GM19468 (cell line): ENCODE measurements around the gene RELT.

Source experiments
- ATAC-seq: cut with Tn5 transposase; IDR thresholded peaks from one replicate; pipeline ENCODE4 v1.9.1; 2021; ENCODE audit warnings: mild to moderate bottlenecking, moderate library complexity, moderate number of reproducible peaks; ENCODE audit not compliant: unreplicated experiment; ENCODE audit errors: extremely low read depth

RELT gene

DNA sequence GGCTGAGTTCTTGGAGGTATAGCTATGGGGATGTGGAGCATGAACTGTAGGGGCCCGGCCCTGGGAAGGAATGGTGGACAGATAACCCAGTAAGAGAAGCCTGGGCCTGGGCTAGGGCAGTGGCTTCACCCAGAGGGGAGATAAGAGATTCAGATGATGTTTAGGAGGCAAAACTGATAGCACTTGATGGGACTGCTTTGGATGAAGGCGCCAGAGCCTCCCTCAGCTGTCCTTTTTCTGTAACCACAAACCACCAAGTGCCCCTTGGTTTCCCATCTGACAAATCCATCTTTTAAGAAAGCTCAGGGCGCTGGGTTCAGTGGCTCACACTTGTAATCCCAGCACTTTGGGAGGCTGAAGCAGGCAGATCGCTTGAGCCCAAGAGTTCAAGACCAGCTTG lies 23.4 kb downstream of the RELT start:
- no peak for ATAC-seq

DNA sequence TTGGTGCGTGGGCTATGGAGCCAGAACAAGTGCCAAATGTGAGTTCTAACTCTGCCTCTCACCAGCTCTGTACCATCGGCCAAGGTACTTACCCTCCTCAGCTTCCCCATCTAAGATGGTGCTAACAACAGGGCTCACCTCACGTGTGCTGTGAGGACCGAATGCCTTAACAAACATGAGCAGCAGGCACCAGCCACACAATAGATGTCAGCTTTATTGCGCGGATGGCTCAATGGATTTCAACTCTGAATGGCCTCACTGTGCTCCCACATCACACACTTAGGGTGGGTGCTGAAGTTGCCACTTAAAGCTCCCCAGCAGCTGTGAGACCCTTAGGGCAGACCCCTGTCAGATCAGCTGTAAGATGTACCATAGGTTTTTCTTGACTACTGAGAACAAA lies 24.1 kb downstream of the RELT start:
- no peak for ATAC-seq

GRCh38 chr11:73401217-73401923 lies 25.2 kb downstream of the RELT start:
- ATAC-seq: no peak

DNA sequence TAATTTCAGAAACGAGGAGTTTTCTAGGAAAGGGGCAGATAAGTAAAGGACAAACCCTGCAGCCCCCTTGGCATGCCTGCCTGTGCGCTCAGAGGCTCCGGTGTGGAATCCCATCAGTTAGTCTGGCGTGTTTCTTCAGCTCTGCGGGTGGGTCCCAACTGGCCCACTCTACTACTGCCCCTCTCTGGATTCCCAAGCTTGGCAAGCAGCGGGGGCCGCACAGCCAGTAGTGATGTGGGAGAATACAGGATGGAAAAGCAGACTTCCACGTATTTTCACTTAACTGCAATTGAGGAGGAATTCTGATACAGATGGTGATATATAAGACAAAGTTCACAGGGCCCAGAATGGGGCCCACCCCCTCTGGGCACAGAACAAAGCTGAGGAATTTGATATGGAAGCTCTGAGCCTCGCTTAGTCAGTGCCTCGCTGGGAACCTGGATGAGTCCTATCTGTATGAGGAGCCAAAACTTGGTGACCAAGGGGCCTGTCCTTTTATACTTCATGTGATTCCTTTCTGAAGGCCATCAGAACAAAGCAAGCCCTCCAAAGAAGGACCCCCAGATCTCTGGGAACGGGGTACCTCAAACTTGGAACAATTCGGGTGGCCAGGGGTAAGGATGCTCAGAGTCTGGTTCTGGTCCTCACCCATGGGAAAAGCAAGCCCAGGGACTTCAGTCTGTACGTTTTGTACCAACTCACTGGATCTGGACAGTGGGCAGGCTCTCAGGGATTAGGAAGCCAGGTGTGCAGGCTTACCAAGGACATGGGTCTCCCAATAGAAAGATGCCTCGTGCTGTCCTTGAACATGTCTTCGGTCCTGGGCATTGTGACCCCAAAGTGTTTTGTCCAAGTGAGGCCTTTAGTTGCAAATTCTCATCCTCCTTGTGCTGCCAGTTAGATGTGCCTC lies 26.0 kb downstream of the RELT start:
- ATAC-seq: no peak

DNA sequence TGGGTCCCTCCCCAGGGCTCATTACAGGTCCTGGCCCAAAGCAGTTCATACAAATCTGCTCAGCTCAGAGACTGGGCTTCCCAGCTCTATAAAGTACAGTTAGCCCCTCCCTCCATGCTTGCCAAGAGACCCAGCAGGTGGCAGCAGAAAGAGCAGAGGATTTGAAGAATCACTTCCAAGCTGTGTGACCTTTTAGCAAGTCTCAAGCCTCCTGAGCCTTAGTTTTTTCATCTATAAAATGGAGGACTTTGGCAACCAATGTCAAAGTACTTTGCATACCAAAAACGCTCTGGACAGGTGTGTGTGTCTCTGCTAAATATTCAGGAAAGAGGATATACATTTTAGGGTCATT lies 26.6 kb downstream of the RELT start:
- no peak for ATAC-seq

- no peak for ATAC-seq
These were observed 27.3 kb downstream of the RELT start for GRCh38 chr11:73403541-73403940.

GRCh38 chr11:73404048-73404447 lies 27.8 kb downstream of the RELT start:
- no peak for ATAC-seq

GRCh38 chr11:73404506-73405145 lies 28.4 kb downstream of the RELT start:
- ATAC-seq: no peak

DNA sequence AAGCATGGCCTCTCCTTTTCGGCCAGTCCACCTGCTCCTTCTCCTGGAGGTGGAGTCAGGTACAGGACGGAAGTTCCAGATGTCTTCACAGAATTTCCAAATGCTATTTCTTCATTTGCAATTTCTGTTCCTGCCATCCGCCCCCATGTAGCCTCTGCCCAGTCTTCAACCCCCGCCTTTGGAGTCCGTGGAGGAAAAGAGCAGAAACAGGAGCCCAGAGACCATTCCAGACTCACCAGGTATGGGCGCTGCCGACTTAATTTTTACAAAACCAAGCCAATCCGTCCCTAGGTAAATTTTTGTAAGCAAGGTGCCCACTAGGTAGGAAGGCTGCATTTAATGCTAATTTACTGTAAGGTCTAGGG lies 28.9 kb downstream of the RELT start:
- ATAC-seq: no peak

GRCh38 chr11:73406131-73406530 lies 29.9 kb downstream of the RELT start:
- ATAC-seq: no peak

- no peak for ATAC-seq
These were observed 30.4 kb downstream of the RELT start for GRCh38 chr11:73406619-73407018.

DNA sequence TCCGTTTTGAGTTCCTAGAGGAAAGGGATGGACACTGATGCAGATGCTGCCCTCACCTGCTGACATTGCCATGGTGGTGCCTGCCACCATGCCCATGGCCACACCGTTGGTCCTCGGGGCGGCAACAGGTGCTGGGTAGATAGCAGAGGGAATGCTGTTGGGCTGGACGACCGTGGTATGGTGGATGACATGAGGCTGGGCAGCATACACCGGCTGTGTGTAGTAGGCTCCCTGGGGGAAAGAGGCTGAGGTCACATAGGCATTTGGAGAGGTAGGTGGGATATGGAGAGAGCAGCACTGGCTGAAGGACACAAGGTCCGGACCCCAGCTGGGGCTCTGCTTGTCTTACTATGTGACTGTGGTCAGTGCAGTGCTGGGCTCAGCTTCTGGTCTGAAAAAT lies 33.2 kb downstream of the RELT start:
- no peak for ATAC-seq

DNA sequence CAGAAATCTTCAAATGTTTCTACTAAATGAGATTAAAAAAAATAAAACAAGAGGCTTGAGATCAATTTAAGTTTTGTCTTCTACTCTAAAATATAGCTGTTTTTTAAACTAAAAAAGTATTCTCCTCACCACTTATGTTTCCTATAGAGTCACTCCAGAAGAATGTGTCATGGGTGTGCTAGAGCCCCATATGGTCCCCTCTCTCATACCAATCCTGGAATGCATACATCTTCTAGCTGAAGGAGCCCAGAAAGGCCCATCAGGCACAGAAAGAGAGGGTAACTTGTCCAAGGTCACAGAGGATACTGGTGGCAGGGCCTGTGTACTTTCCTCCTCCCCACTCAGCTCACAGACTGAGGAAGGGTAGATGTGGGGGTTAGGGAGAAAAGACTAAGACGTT lies 34.4 kb downstream of the RELT start:
- no peak for ATAC-seq

GRCh38 chr11:73411031-73411430 lies 34.8 kb downstream of the RELT start:
- no peak for ATAC-seq

GRCh38 chr11:73412308-73412707 lies 36.1 kb downstream of the RELT start:
- no peak for ATAC-seq

DNA sequence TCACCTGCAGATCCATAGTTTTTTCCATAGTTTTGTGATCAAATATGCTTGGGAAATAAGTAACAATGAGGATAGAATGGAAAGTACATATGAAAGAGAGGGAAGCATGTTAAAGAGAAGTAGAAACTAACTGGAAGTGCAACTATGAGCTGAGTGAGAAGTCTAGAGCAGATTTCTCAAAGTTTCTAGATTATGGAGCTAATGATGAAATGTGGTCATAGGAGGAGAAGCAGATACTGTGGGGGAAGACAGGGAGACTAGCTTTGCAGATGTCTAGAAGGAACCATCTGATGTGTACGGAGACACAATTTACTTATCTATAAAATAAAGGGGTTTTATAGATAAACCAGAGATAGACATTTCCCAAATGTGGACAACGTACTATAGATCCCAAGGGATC lies 37.1 kb downstream of the RELT start:
- ATAC-seq: no peak

- ATAC-seq: no peak
These were observed 38.9 kb downstream of the RELT start for GRCh38 chr11:73414977-73415651.

GRCh38 chr11:73415854-73416615 lies 39.8 kb downstream of the RELT start:
- ATAC-seq: no peak

DNA sequence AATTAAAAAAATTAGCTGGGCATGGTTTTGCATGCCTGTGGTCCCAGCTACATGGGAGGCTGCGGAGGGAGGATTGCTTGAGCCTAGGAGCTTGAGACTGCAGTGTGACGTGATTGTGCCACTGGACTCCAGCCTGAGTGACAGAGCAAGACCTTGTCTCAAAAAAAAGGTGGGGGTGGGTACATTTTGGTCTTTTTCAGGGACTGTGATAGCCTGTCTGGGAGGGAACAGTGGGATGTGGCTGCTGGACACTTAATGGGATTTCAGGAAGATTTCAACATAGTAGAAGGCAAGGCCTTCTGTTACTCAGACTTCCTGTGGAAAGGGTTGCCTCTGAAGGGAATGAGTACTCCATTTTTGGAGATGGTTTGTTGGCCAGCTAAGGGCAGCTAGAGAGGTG lies 40.6 kb downstream of the RELT start:
- no peak for ATAC-seq

DNA sequence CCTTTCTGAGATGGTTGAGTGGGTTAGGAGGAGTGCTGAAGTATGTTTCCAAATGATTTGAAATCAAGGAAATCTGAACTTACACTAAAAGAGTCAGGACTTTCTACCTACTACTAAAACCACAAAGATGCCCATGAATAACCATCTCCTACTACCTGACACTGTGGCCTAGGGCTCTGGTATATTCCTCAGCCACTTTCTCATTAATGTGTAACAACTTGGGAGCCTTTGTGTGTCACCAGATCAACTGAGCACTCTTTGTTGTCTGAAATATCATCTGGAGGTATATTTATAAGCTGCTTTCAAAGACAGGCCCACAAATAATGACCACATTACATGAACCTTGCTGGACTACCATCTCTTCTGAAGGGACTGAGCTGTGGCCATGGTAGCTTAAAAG lies 43.9 kb downstream of the RELT start:
- ATAC-seq: no peak
